ENCODE results near the gene PRMT7. TPM values are rescaled to one million over a fixed set of nuclear protein-coding genes. Genes with fewer than 3 reads are reported as not detected.

PRMT7 gene
- total RNA-seq, 1 experiment from 2014 or later = 33.1 TPM

GRCh38 chr16:68396481-68396880 lies 85.7 kb downstream of the PRMT7 start:
- ATAC-seq = no peak
- TF ChIP-seq SIN3A (IDR thresholded peaks at IDR 0.05; ENCODE audit: borderline replicate concordance, insufficient read depth, low read depth, low read length) (no peak), CTCF (IDR thresholded peaks at IDR 0.05) (no peak; the same call in 1 of the 2 replicates), POLR2AphosphoS5 (IDR thresholded peaks at IDR 0.05; ENCODE audit: low read depth, low read length) (no peak), TCF7L2 (IDR thresholded peaks at IDR 0.05; ENCODE audit: low read depth, low read length) (no peak)
- TF ChIP-seq, protein P1, sequence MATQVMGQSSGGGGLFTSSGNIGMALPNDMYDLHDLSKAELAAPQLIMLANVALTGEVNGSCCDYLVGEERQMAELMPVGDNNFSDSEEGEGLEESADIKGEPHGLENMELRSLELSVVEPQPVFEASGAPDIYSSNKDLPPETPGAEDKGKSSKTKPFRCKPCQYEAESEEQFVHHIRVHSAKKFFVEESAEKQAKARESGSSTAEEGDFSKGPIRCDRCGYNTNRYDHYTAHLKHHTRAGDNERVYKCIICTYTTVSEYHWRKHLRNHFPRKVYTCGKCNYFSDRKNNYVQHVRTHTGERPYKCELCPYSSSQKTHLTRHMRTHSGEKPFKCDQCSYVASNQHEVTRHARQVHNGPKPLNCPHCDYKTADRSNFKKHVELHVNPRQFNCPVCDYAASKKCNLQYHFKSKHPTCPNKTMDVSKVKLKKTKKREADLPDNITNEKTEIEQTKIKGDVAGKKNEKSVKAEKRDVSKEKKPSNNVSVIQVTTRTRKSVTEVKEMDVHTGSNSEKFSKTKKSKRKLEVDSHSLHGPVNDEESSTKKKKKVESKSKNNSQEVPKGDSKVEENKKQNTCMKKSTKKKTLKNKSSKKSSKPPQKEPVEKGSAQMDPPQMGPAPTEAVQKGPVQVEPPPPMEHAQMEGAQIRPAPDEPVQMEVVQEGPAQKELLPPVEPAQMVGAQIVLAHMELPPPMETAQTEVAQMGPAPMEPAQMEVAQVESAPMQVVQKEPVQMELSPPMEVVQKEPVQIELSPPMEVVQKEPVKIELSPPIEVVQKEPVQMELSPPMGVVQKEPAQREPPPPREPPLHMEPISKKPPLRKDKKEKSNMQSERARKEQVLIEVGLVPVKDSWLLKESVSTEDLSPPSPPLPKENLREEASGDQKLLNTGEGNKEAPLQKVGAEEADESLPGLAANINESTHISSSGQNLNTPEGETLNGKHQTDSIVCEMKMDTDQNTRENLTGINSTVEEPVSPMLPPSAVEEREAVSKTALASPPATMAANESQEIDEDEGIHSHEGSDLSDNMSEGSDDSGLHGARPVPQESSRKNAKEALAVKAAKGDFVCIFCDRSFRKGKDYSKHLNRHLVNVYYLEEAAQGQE (IDR thresholded peaks at IDR 0.05; ENCODE audit: insufficient read depth in 1 of 2, low read depth in 2 of 2, low read length in 1 of 2) = no peak
- H3K27me3 ChIP-seq (ENCODE audit: control insufficient read depth, insufficient read depth, low read length) = no peaks in the 10 kb centered on the region
- H3K27ac ChIP-seq (ENCODE audit: low read length) = no peak overlapping the region
- no peaks in the 10 kb centered on the region for H3K36me3 ChIP-seq (ENCODE audit: control insufficient read depth, insufficient read depth, low read length)
- no peaks in the 10 kb centered on the region for H3K9me3 ChIP-seq (ENCODE audit: control insufficient read depth, insufficient read depth, low read depth, low read length)
- H3K4me3 ChIP-seq (ENCODE audit: low read depth in 2 of 2, low read length in 2 of 2) = no peak overlapping the region
- no peak for DNase-seq (ENCODE audit: low read depth, low spot score)
- no peaks in the 10 kb centered on the region for H3K4me1 ChIP-seq (ENCODE audit: control insufficient read depth, insufficient read depth, low read length)
- in situ Hi-C loops (cut with HindIII; ENCODE audit: low pct_unique_long_range_greater_than_20kb, low sequenced_read_pairs) (no loop called here), intact Hi-C loops (cut with micrococcal nuclease; ENCODE audit: unreplicated experiment) (no loop called here)
- BruUV-seq (replicated peaks) = no TSS peak
- CTCF ChIA-PET = no interaction called here
- POLR2A ChIA-PET = interaction anchor here (0.6 kb wide), 2 partner anchors 450 to 1888 kb away, joined by 3 to 15 read pairs; no protein-coding TSS in a partner anchor

- in situ Hi-C loops (cut with HindIII; ENCODE audit: low pct_unique_long_range_greater_than_20kb, low sequenced_read_pairs) = no loop called here
- no peak for ATAC-seq
- H3K36me3 ChIP-seq (ENCODE audit: control insufficient read depth, insufficient read depth, low read length) = no peaks in the 10 kb centered on the region
- no TSS peak for BruUV-seq (replicated peaks)
- CTCF ChIA-PET = no interaction called here
- H3K27ac ChIP-seq (ENCODE audit: low read length) = no peak overlapping the region
- no peaks in the 10 kb centered on the region for H3K9me3 ChIP-seq (ENCODE audit: control insufficient read depth, insufficient read depth, low read depth, low read length)
- DNase-seq (ENCODE audit: low read depth, low spot score) = no peak
- no peaks in the 10 kb centered on the region for H3K27me3 ChIP-seq (ENCODE audit: control insufficient read depth, insufficient read depth, low read length)
- no peak overlapping the region for H3K4me3 ChIP-seq (ENCODE audit: low read depth in 2 of 2, low read length in 2 of 2)
- TF ChIP-seq CTCF (IDR thresholded peaks at IDR 0.05) (no peak), POLR2AphosphoS5 (IDR thresholded peaks at IDR 0.05; ENCODE audit: low read depth, low read length) (no peak)
- intact Hi-C loops (cut with micrococcal nuclease; ENCODE audit: unreplicated experiment) = no loop called here
- POLR2A ChIA-PET = no interaction called here
- H3K4me1 ChIP-seq (ENCODE audit: control insufficient read depth, insufficient read depth, low read length) = no peaks in the 10 kb centered on the region
Observed at GRCh38 chr16:68397710-68398201, 86.9 kb downstream of the PRMT7 start.

All from Panc1 (cell line).